ENCODE measurements around the gene LRRC74A. TPM values are rescaled to one million over a fixed set of nuclear protein-coding genes. Genes with fewer than 3 reads are reported as not detected.

LRRC74A gene
- total and polyA plus RNA-seq, 2 experiments from 2014 or later = not detected

DNA sequence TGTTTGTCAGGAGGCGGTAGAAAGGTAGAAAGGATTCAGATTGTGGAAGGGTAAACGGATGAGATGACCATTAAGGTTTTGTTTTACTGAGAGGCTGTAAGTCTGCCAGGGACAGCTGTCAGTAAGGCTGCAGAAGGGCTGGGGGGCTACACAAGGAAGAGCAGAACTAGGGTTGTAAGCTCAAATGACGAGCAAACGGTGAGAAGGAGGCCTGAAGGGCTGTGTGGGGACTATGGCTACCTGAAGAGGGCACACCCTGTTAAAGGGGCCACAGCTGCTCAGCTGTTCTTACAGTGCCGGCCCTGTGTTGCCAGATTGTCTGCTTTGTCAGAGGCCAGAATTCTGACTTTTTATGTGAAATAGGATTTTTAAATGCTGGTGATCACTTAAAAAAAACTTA is 45.8 kb upstream of the LRRC74A start:
- 64% methylated on average over 5 of the region's 5 CpGs for WGBS (ENCODE audit: low lambda C conversion rate, missing lambda C conversion rate)
- DNase-seq (ENCODE audit: low spot score) = no peak
- no peak overlapping the region for H3K27ac ChIP-seq

GRCh38 chr14:76780875-76781647 is 45.1 kb upstream of the LRRC74A start:
- no peaks in the 10 kb centered on the region for H3K36me3 ChIP-seq (replicated peaks; ENCODE audit: insufficient read depth, low read depth)
- no peak overlapping the region for H3K27ac ChIP-seq
- H3K4me2 ChIP-seq = no peak overlapping the region
- no peak for TF ChIP-seq CTCF (IDR thresholded peaks at IDR 0.05; ENCODE audit: poor library complexity)
- TF ChIP-seq EZH2phosphoT487 (IDR thresholded peaks at IDR 0.05; ENCODE audit: low read depth, severe bottlenecking, unreplicated experiment) = no peak
- TF ChIP-seq EZH2 (IDR thresholded peaks at IDR 0.05; ENCODE audit: borderline replicate concordance) = no peak
- no peaks in the 10 kb centered on the region for H4K20me1 ChIP-seq (ENCODE audit: insufficient read depth, poor library complexity, severe bottlenecking)
- DNase-seq (ENCODE audit: low spot score) = no peak
- H3K79me2 ChIP-seq = no peaks in the 10 kb centered on the region
- H3K4me1 ChIP-seq (ENCODE audit: insufficient read depth) = no peaks in the 10 kb centered on the region
- no peaks in the 10 kb centered on the region for H3K9me2 ChIP-seq (replicated peaks; ENCODE audit: insufficient read depth)
- no peak overlapping the region for H3K4me3 ChIP-seq
- no peak overlapping the region for H2AFZ ChIP-seq
- H3K9me3 ChIP-seq (ENCODE audit: low read depth) = no peaks in the 10 kb centered on the region
- no peaks in the 10 kb centered on the region for H3K27me3 ChIP-seq
- 87% methylated on average over 11 of the region's 11 CpGs for WGBS (ENCODE audit: low lambda C conversion rate, missing lambda C conversion rate)

More for the DNA sequence above, 45.8 kb upstream of the LRRC74A start:
- TF ChIP-seq EZH2phosphoT487 (IDR thresholded peaks at IDR 0.05; ENCODE audit: low read depth, severe bottlenecking, unreplicated experiment) (no peak), EZH2 (IDR thresholded peaks at IDR 0.05; ENCODE audit: borderline replicate concordance) (no peak), CTCF (IDR thresholded peaks at IDR 0.05; ENCODE audit: poor library complexity) (no peak)
- no peaks in the 10 kb centered on the region for H3K9me2 ChIP-seq (replicated peaks; ENCODE audit: insufficient read depth)
- no peaks in the 10 kb centered on the region for H4K20me1 ChIP-seq (ENCODE audit: insufficient read depth, poor library complexity, severe bottlenecking)
- no peak overlapping the region for H2AFZ ChIP-seq
- no peaks in the 10 kb centered on the region for H3K9me3 ChIP-seq (ENCODE audit: low read depth)
- H3K4me3 ChIP-seq = no peak overlapping the region
- H3K4me2 ChIP-seq = no peak overlapping the region
- H3K4me1 ChIP-seq (ENCODE audit: insufficient read depth) = no peaks in the 10 kb centered on the region
- H3K79me2 ChIP-seq = no peaks in the 10 kb centered on the region
- no peaks in the 10 kb centered on the region for H3K36me3 ChIP-seq (replicated peaks; ENCODE audit: insufficient read depth, low read depth)
- no peaks in the 10 kb centered on the region for H3K27me3 ChIP-seq

DNA sequence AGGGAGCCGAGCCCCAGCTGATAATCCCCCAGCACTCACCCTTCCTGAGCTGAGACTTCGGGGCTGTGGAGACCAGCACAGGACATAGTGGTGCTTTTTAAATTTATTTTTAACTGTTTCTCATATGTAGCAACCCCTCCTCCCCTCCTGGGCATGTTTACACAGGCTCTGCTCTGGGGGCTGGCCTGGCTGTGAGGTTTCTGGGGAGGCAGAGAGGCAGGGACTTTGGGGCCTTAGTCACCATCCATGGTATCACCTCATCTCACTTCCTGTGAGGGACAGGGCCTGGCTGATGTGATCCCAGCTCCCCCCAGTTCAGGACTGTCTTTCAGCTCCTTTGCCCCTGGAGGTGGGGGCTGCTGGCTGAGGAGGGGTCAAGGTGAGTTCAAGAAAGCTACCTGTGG is 44.6 kb upstream of the LRRC74A start:
- Histone ChIP-seq H3K4me3 (no peak overlapping the region), H3K79me2 (no peaks in the 10 kb centered on the region), H3K27me3 (no peaks in the 10 kb centered on the region), H3K27ac (no peak overlapping the region), H3K4me1 (ENCODE audit: insufficient read depth) (no peaks in the 10 kb centered on the region), H3K36me3 (replicated peaks; ENCODE audit: insufficient read depth, low read depth) (no peaks in the 10 kb centered on the region), H3K9me2 (replicated peaks; ENCODE audit: insufficient read depth) (no peaks in the 10 kb centered on the region), H3K4me2 (no peak overlapping the region), H4K20me1 (ENCODE audit: insufficient read depth, poor library complexity, severe bottlenecking) (no peaks in the 10 kb centered on the region), H3K9me3 (ENCODE audit: low read depth) (no peaks in the 10 kb centered on the region), H2AFZ (no peak overlapping the region)
- WGBS (ENCODE audit: low lambda C conversion rate, missing lambda C conversion rate) = 74% methylated on average over 2 of the region's 2 CpGs
- DNase-seq (ENCODE audit: low spot score) = no peak
- no peak for TF ChIP-seq CTCF (IDR thresholded peaks at IDR 0.05; ENCODE audit: poor library complexity)
- TF ChIP-seq EZH2phosphoT487 (IDR thresholded peaks at IDR 0.05; ENCODE audit: low read depth, severe bottlenecking, unreplicated experiment) = no peak
